HepG2 (cell line): ENCODE results near the gene ROM1. TPM values are rescaled to one million over a fixed set of nuclear protein-coding genes. Genes with fewer than 3 reads are reported as not detected.

Source experiments
- ATM ChIP-seq: fragments of 450-650 bp; IDR thresholded peaks from 2 replicates; pipeline ENCODE4 v1.7.1; 2017; ENCODE audit warnings: mild to moderate bottlenecking, borderline replicate concordance
- JARID2 ChIP-seq: sonication (generic); formaldehyde crosslinking; IDR thresholded peaks from 2 replicates; pipeline ENCODE4 v1.8.1; 2023; ENCODE audit warnings: missing genetic modification reagents, inconsistent platforms; ENCODE audit not compliant: insufficient replicate concordance
- KDM5A ChIP-seq: fragments of 200-600 bp; sonication (generic); IDR thresholded peaks from 2 replicates; pipeline ENCODE4 v1.7.0; 2018; ENCODE audit warnings: antibody characterized with exemption, mild to moderate bottlenecking, low read length, borderline replicate concordance
- KLF9 ChIP-seq: IDR thresholded peaks from 2 replicates; pipeline ENCODE4 v1.6.1; 2016; ENCODE audit warnings: low read depth
- MEF2D ChIP-seq: sonication (generic); formaldehyde crosslinking; IDR thresholded peaks from 2 replicates; pipeline ENCODE4 v1.5.1; 2020; ENCODE audit warnings: mild to moderate bottlenecking, missing genetic modification reagents
- RAD51 ChIP-seq: fragments of 450-650 bp; IDR thresholded peaks from 2 replicates; pipeline ENCODE4 v1.6.1; 2016; ENCODE audit warnings: borderline replicate concordance
- SCMH1 ChIP-seq: sonication (generic); formaldehyde crosslinking; IDR thresholded peaks from 2 replicates; pipeline ENCODE4 v1.9.0; 2021; ENCODE audit warnings: missing genetic modification reagents, mild to moderate bottlenecking, borderline replicate concordance
- ZFP36L1 ChIP-seq: sonication (generic); formaldehyde crosslinking; IDR thresholded peaks from 2 replicates; pipeline ENCODE4 v1.8.0; 2022; ENCODE audit warnings: mild to moderate bottlenecking, missing genetic modification reagents, moderate library complexity
- ZNF160 ChIP-seq: sonication (generic); formaldehyde crosslinking; IDR thresholded peaks from 2 replicates; pipeline ENCODE4 v1.8.0; 2022; ENCODE audit warnings: mild to moderate bottlenecking, inconsistent platforms, missing genetic modification reagents
- ZNF263 ChIP-seq: sonication (generic); formaldehyde crosslinking; IDR thresholded peaks from 2 replicates; pipeline ENCODE4 v1.4.0; 2020; ENCODE audit warnings: missing genetic modification reagents
- ZNF329 ChIP-seq: sonication (generic); formaldehyde crosslinking; IDR thresholded peaks from 2 replicates; pipeline ENCODE4 v1.9.0; 2021; ENCODE audit warnings: low read depth, mild to moderate bottlenecking, missing genetic modification reagents
- ZNF788 ChIP-seq: sonication (generic); formaldehyde crosslinking; IDR thresholded peaks from 2 replicates; pipeline ENCODE4 v1.5.0; 2020; ENCODE audit warnings: mild to moderate bottlenecking, missing genetic modification reagents, borderline replicate concordance
- polyA plus RNA-seq, 8 experiments: library from polyadenylated mRNA; depleted of rRNA in 3 of 8; stranded (reverse) in 7 of 8; unstranded in 1 of 8; fragments of >200 nt; fragmentation: Illumina TruSeq in 4 of 8; extraction: Trizol in 4 of 8; gene quantifications; 2 replicates each; pipeline versions ENCODE4 v1.2.1 to v1.2.3, GENCODE V29; 2011 to 2016; ENCODE audit warnings: low read depth in 4 of 8, missing spikeins in 1 of 8, mixed read lengths in 1 of 8; ENCODE audit not compliant: insufficient read depth in 1 of 8
- total RNA-seq, 5 experiments: library from RNA; depleted of rRNA; stranded (reverse); fragments of >200 nt; fragmentation: Illumina TruSeq; extraction: Trizol; gene quantifications; 2 replicates each; pipeline ENCODE4 v1.2.3, GENCODE V29; 2016; ENCODE audit warnings: low read depth in 1 of 5
- TF ChIP-seq, protein P1 (sequence below): sonication (generic); formaldehyde crosslinking; IDR thresholded peaks from 2 replicates; pipeline ENCODE4 v1.4.0; 2020; ENCODE audit warnings: mild to moderate bottlenecking, missing genetic modification reagents
- TF ChIP-seq, protein P2 (sequence below): sonication (generic); formaldehyde crosslinking; IDR thresholded peaks from 2 replicates; pipeline ENCODE4 v1.4.0; 2020; ENCODE audit warnings: missing genetic modification reagents, mild to moderate bottlenecking, borderline replicate concordance
- TF ChIP-seq, protein P3 (sequence below): sonication (generic); formaldehyde crosslinking; conservative IDR thresholded peaks from 2 replicates; pipeline ENCODE4 v1.4.0; 2020; ENCODE audit warnings: mild to moderate bottlenecking, missing genetic modification reagents, moderate library complexity

The ROM1 gene
- total and polyA plus RNA-seq, 2 of the 13 experiments (the other 11 are each of a cell fraction or from before 2014, with no cell fraction given) = 1.2 to 2.4 TPM

DNA sequence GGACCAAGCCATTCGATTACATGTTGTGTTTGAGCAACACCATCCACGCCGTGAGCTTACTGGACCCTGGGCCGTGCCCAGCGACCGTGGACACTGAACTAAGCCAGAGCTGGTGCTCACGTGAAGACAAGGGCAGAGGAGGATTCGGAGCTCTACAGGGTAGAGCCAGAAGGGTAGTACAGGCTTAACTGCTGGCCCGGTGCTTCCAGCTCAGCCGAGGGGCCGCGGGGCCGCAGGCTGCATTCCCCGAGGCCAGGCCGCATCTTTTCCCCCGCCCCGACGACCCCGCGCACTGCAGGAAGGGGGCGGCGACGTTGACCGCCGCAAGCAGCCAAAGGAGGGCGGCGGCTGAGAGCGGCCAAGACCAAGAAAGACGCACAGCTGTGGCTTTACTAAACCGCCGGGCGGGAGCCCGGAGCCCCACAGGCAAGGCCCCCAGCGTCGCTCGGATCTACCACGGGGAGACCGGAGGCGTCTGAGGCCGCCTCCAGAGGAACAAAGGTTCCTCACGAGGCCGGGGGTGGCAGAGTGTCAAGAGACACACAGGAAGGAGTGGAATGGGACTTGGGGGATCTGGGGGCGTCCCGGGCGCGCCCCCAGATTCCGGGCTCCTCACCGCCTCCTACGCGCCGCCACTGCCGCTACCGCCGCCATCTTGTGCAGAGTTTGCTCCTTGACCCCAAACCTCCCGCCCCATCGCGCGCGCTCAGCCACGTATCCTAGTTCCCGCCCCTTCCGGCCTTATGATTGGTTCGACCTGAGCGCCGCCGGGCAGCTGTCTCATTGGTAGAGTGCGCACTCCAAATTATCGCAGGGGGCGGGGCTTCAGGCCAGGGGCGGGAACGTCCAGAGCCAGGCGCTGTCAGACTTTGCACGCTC, 33.1 kb downstream of the ROM1 start, which contains the start of gene GANAB (continued):
- TF ChIP-seq KLF9 = no peak
- TF ChIP-seq, protein P1, sequence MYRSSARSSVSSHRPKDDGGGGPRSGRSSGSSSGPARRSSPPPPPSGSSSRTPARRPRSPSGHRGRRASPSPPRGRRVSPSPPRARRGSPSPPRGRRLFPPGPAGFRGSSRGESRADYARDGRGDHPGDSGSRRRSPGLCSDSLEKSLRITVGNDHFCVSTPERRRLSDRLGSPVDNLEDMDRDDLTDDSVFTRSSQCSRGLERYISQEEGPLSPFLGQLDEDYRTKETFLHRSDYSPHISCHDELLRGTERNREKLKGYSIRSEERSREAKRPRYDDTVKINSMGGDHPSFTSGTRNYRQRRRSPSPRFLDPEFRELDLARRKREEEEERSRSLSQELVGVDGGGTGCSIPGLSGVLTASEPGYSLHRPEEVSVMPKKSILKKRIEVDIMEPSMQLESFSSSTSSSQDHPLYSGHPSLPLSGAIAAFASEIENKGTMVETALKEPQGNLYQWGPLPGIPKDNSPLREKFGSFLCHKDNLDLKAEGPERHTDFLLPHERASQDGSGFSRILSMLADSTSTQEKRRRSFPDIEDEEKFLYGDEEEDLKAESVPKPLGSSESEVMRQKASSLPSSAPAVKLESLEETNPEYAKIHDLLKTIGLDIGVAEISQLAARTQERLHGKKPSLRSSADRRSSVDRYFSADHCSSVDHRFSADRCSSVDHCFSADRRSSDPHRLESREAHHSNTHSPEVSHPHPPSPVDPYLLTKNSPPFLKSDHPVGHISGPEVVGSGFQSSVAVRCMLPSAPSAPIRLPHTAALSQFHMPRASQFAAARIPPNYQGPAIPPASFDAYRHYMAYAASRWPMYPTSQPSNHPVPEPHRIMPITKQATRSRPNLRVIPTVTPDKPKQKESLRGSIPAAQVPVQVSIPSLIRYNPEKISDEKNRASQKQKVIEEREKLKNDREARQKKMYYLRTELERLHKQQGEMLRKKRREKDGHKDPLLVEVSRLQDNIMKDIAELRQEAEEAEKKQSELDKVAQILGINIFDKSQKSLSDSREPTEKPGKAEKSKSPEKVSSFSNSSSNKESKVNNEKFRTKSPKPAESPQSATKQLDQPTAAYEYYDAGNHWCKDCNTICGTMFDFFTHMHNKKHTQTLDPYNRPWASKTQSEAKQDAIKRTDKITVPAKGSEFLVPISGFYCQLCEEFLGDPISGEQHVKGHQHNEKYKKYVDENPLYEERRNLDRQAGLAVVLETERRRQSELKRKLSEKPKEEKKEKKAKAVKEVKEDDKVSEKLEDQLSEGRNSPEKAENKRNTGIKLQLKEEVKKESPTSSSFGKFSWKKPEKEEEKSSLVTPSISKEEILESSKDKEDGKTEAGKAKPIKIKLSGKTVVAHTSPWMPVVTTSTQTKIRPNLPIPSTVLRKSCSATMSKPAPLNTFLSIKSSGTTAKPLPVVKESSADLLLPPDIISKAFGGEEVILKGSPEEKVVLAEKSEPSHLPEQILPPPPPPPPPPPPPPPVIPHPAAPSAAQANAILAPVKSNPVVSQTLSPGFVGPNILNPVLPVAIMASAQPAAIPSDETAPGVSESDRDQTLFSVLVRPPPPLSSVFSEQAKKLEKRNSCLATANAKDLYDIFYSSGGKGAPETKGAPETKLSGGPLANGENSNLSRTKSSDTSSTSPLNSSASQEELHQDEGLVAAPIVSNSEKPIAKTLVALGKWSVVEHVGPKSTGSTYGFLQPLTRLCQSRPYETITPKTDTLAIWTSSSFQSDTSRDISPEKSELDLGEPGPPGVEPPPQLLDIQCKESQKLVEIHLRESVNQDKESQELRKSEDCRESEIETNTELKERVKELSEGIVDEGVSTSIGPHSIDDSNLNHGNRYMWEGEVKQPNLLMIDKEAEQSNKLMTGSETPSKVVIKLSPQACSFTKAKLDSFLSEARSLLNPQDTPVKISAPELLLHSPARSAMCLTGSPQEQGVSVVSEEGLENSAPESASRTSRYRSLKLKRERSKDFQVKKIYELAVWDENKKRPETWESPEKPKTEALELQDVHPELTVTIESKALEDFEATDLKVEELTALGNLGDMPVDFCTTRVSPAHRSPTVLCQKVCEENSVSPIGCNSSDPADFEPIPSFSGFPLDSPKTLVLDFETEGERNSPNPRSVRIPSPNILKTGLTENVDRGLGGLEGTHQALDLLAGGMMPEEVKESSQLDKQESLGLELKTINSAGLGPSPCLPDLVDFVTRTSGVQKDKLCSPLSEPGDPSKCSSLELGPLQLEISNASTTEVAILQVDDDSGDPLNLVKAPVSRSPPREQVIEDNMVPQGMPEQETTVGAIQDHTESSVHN = no peak
- TF ChIP-seq ZFP36L1 (CRISPR knock-in tag) = peak; percentile 26; the same call in 1 of the 2 replicates
- TF ChIP-seq ZNF263 (CRISPR knock-in tag) = 0 out of 2 replicates have a peak, but pooled peaks have one; percentile 2
- TF ChIP-seq ATM = no peak
- TF ChIP-seq JARID2 (CRISPR knock-in tag) = no peak
- TF ChIP-seq ZNF329 (CRISPR knock-in tag) = 0 out of 2 replicates have a peak, but pooled peaks have one; percentile 24
- TF ChIP-seq RAD51 = no peak
- TF ChIP-seq, protein P2, sequence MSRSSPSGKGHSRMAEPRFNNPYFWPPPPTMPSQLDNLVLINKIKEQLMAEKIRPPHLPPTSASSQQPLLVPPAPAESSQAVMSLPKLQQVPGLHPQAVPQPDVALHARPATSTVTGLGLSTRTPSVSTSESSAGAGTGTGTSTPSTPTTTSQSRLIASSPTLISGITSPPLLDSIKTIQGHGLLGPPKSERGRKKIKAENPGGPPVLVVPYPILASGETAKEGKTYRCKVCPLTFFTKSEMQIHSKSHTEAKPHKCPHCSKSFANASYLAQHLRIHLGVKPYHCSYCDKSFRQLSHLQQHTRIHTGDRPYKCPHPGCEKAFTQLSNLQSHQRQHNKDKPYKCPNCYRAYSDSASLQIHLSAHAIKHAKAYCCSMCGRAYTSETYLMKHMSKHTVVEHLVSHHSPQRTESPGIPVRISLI (CRISPR knock-in tag) = no peak
- no peak; the same call in none of the 2 replicates for TF ChIP-seq ZNF160 (CRISPR knock-in tag)
- no peak; the same call in 1 of the 2 replicates for TF ChIP-seq MEF2D
- peak; percentile 71; the same call in 1 of the 2 replicates for TF ChIP-seq KDM5A
- TF ChIP-seq, protein P3, sequence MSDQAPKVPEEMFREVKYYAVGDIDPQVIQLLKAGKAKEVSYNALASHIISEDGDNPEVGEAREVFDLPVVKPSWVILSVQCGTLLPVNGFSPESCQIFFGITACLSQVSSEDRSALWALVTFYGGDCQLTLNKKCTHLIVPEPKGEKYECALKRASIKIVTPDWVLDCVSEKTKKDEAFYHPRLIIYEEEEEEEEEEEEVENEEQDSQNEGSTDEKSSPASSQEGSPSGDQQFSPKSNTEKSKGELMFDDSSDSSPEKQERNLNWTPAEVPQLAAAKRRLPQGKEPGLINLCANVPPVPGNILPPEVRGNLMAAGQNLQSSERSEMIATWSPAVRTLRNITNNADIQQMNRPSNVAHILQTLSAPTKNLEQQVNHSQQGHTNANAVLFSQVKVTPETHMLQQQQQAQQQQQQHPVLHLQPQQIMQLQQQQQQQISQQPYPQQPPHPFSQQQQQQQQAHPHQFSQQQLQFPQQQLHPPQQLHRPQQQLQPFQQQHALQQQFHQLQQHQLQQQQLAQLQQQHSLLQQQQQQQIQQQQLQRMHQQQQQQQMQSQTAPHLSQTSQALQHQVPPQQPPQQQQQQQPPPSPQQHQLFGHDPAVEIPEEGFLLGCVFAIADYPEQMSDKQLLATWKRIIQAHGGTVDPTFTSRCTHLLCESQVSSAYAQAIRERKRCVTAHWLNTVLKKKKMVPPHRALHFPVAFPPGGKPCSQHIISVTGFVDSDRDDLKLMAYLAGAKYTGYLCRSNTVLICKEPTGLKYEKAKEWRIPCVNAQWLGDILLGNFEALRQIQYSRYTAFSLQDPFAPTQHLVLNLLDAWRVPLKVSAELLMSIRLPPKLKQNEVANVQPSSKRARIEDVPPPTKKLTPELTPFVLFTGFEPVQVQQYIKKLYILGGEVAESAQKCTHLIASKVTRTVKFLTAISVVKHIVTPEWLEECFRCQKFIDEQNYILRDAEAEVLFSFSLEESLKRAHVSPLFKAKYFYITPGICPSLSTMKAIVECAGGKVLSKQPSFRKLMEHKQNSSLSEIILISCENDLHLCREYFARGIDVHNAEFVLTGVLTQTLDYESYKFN (CRISPR knock-in tag) = peak; percentile 19
- no peak for TF ChIP-seq ZNF788 (CRISPR knock-in tag)
- no peak for TF ChIP-seq SCMH1 (CRISPR knock-in tag)
